Measurements from ENCODE around the gene EXD3.

The EXD3 gene

GRCh38 chr9:137303151-137303892 lies 119.6 kb downstream of the EXD3 start:
- no peak for DNase-seq

GRCh38 chr9:137302449-137303150 lies 120.4 kb downstream of the EXD3 start:
- peak in 1 of 2 experiments; percentile 52 for DNase-seq

- DNase-seq, result peak; percentile 94
Observed at GRCh38 chr9:137302118-137302448, 120.9 kb downstream of the EXD3 start, which contains the start of gene NRARP. TSS of gene NRARP (minus strand) at chr9:137302271. CDS start at chr9:137301928, 343 bp downstream.

GRCh38 chr9:137301081-137301947 lies 121.6 kb downstream of the EXD3 start:
- DNase-seq, result peak in 1 of 2 experiments; percentile 67

GRCh38 chr9:137300567-137301080 lies 122.3 kb downstream of the EXD3 start:
- no peak for DNase-seq

- no peak for DNase-seq
Observed at GRCh38 chr9:137299938-137300337, 123.0 kb downstream of the EXD3 start.

GRCh38 chr9:137299203-137299565 lies 123.8 kb downstream of the EXD3 start:
- no peak for DNase-seq

GRCh38 chr9:137298401-137299202 lies 124.4 kb downstream of the EXD3 start:
- DNase-seq, result no peak

GRCh38 chr9:137297966-137298365 lies 125.0 kb downstream of the EXD3 start:
- no peak for DNase-seq

- no peak for DNase-seq
Observed at GRCh38 chr9:137296670-137297664, 126.0 kb downstream of the EXD3 start.

- no peak for DNase-seq
Observed at GRCh38 chr9:137295849-137296669, 126.9 kb downstream of the EXD3 start.

GRCh38 chr9:137295238-137295811 lies 127.6 kb downstream of the EXD3 start:
- DNase-seq, result peak; percentile 69 to 80

- no peak for DNase-seq
Observed at GRCh38 chr9:137294681-137295237, 128.2 kb downstream of the EXD3 start.

GRCh38 chr9:137294091-137294680 lies 128.8 kb downstream of the EXD3 start:
- peak in 1 of 2 experiments; percentile 50 for DNase-seq

GRCh38 chr9:137293482-137294090 lies 129.4 kb downstream of the EXD3 start:
- DNase-seq, result no peak

GRCh38 chr9:137293094-137293481 lies 129.9 kb downstream of the EXD3 start:
- no peak for DNase-seq

- peak in 1 of 2 experiments; percentile 57 for DNase-seq
Observed at GRCh38 chr9:137286975-137287383, 136.0 kb downstream of the EXD3 start.

GRCh38 chr9:137281345-137282116 lies 141.4 kb downstream of the EXD3 start:
- no peak for DNase-seq

Data from activated T-cell treated with anti-CD3 and anti-CD28 coated beads, Interleukin-2, amount 50 U/mL, for 48 hours (primary cell).